ENCODE measurements around the gene GRIK3. TPM values are rescaled to one million over a fixed set of nuclear protein-coding genes. Genes with fewer than 3 reads are reported as not detected.

GRIK3 gene
- total RNA-seq, 1 donor from 2014 or later = not detected

GRCh38 chr1:36846357-36846756, 188.0 kb downstream of the GRIK3 start:
- H3K27me3 Mint-ChIP-seq (ENCODE audit: insufficient read depth) = peaks cover 7% of the 10 kb centered on the region

DNA sequence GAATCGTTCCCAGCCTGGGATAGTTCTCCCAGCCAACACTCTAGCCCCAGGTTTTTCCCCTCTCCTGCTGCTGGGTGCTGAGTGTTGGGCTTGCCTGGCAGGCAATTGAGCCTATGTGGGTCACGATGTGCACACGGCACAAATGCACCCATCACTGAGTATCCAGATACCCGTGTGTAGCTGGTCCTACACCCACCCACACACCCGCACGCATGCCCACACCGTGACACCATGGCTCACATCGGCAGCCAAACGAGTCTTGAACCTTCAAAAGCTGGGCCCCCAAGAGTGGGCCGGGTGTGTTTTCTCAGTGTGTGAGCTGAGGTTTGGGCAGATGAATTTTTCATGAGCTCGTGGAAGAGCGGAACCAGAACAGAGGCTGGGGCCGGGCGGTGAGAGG, 188.5 kb downstream of the GRIK3 start:
- no peak for DNase-seq (ENCODE audit: low spot score)
- H3K27me3 Mint-ChIP-seq (ENCODE audit: insufficient read depth) = peaks cover 7% of the 10 kb centered on the region
- H3K4me3 Mint-ChIP-seq = no peak overlapping the region
- no peaks in the 10 kb centered on the region for H3K9me3 Mint-ChIP-seq
- H3K36me3 Mint-ChIP-seq (ENCODE audit: low read depth) = no peaks in the 10 kb centered on the region
- intact Hi-C loops (cut with micrococcal nuclease) = no loop called here
- H3K27ac Mint-ChIP-seq = no peak overlapping the region
- no peaks in the 10 kb centered on the region for H3K4me1 Mint-ChIP-seq (ENCODE audit: low read depth)

More at GRCh38 chr1:36846357-36846756, 188.0 kb downstream of the GRIK3 start:
- Mint-ChIP-seq H3K27ac (no peak overlapping the region), H3K36me3 (ENCODE audit: low read depth) (no peaks in the 10 kb centered on the region), H3K9me3 (no peaks in the 10 kb centered on the region), H3K4me3 (no peak overlapping the region), H3K4me1 (ENCODE audit: low read depth) (no peaks in the 10 kb centered on the region)
- intact Hi-C loops (cut with micrococcal nuclease) = no loop called here
- DNase-seq (ENCODE audit: low spot score) = no peak

GRCh38 chr1:36844917-36845316, 189.4 kb downstream of the GRIK3 start:
- Mint-ChIP-seq H3K4me1 (ENCODE audit: low read depth) (no peaks in the 10 kb centered on the region), H3K9me3 (no peaks in the 10 kb centered on the region), H3K27ac (no peak overlapping the region), H3K36me3 (ENCODE audit: low read depth) (no peaks in the 10 kb centered on the region), H3K4me3 (no peak overlapping the region), H3K27me3 (ENCODE audit: insufficient read depth) (peaks cover 5% of the 10 kb centered on the region)
- DNase-seq (ENCODE audit: low spot score) = no peak
- intact Hi-C loops (cut with micrococcal nuclease) = no loop called here

GRCh38 chr1:36843906-36844610, 190.3 kb downstream of the GRIK3 start:
- no peaks in the 10 kb centered on the region for H3K9me3 Mint-ChIP-seq
- no peaks in the 10 kb centered on the region for H3K36me3 Mint-ChIP-seq (ENCODE audit: low read depth)
- H3K4me3 Mint-ChIP-seq = no peak overlapping the region
- no peaks in the 10 kb centered on the region for H3K4me1 Mint-ChIP-seq (ENCODE audit: low read depth)
- no peak for DNase-seq (ENCODE audit: low spot score)
- intact Hi-C loops (cut with micrococcal nuclease) = no loop called here
- H3K27ac Mint-ChIP-seq = no peak overlapping the region
- H3K27me3 Mint-ChIP-seq (ENCODE audit: insufficient read depth) = peaks cover 5% of the 10 kb centered on the region

DNA sequence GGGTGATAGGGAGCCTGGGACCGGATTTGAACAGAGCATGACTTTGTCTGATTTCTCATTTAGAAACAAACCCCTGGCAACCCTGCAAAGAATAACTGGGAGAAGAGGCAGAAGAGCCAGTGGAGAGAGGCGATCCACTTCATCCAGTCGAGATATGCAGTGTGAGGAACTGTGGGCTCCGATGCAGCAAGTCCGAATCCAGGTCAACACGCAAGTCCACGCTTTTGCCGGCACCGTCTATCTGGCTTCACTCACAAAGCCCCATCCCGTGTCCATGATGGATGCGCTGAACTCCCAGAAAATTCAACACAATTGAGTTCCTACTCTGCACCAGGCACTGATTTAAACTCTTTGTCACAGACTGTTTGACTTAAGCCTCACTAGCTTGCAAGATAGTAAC, 191.3 kb downstream of the GRIK3 start:
- intact Hi-C loops (cut with micrococcal nuclease) = no loop called here

GRCh38 chr1:36842448-36842847, 191.9 kb downstream of the GRIK3 start:
- Mint-ChIP-seq H3K27ac (no peak overlapping the region), H3K9me3 (no peaks in the 10 kb centered on the region), H3K36me3 (ENCODE audit: low read depth) (no peaks in the 10 kb centered on the region), H3K4me3 (no peak overlapping the region), H3K4me1 (ENCODE audit: low read depth) (no peaks in the 10 kb centered on the region), H3K27me3 (ENCODE audit: insufficient read depth) (peaks cover 6% of the 10 kb centered on the region)
- DNase-seq (ENCODE audit: low spot score) = no peak
- intact Hi-C loops (cut with micrococcal nuclease) = no loop called here

More for the DNA sequence above, 191.3 kb downstream of the GRIK3 start:
- Mint-ChIP-seq H3K4me1 (ENCODE audit: low read depth) (no peaks in the 10 kb centered on the region), H3K4me3 (no peak overlapping the region), H3K27ac (no peak overlapping the region), H3K27me3 (ENCODE audit: insufficient read depth) (peaks cover 6% of the 10 kb centered on the region), H3K36me3 (ENCODE audit: low read depth) (no peaks in the 10 kb centered on the region), H3K9me3 (no peaks in the 10 kb centered on the region)
- DNase-seq (ENCODE audit: low spot score) = no peak

DNA sequence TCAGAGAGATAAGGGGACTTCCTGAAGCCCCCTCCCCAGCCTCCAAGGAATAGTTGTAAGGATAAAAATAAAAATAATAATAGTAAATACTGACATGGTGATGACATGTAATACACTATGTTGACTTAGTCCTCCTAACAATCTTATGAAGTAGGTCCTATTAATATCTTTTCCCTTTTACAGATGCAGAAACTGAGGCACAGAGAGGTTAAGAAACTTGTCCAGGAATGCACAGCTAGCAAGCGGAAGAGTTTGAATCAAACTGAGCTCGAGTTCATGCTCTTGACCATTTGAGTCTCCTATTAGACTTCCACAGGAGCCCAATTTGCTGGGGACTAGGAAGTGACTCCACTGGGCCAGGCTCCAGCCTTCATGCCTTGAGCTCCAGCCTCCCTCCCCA, 194.8 kb downstream of the GRIK3 start:
- Mint-ChIP-seq H3K36me3 (ENCODE audit: low read depth) (no peaks in the 10 kb centered on the region), H3K4me3 (no peak overlapping the region), H3K9me3 (no peaks in the 10 kb centered on the region), H3K27me3 (ENCODE audit: insufficient read depth) (peaks cover 5% of the 10 kb centered on the region), H3K27ac (no peak overlapping the region), H3K4me1 (ENCODE audit: low read depth) (no peaks in the 10 kb centered on the region)
- DNase-seq (ENCODE audit: low spot score) = no peak
- intact Hi-C loops (cut with micrococcal nuclease) = no loop called here

- Mint-ChIP-seq H3K4me1 (ENCODE audit: low read depth) (no peaks in the 10 kb centered on the region), H3K9me3 (no peaks in the 10 kb centered on the region), H3K4me3 (no peak overlapping the region), H3K36me3 (ENCODE audit: low read depth) (no peaks in the 10 kb centered on the region), H3K27me3 (ENCODE audit: insufficient read depth) (peaks cover 5% of the 10 kb centered on the region), H3K27ac (no peak overlapping the region)
- no peak for DNase-seq (ENCODE audit: low spot score)
- intact Hi-C loops (cut with micrococcal nuclease) = no loop called here
Observed at GRCh38 chr1:36838888-36839287, 195.4 kb downstream of the GRIK3 start.

DNA sequence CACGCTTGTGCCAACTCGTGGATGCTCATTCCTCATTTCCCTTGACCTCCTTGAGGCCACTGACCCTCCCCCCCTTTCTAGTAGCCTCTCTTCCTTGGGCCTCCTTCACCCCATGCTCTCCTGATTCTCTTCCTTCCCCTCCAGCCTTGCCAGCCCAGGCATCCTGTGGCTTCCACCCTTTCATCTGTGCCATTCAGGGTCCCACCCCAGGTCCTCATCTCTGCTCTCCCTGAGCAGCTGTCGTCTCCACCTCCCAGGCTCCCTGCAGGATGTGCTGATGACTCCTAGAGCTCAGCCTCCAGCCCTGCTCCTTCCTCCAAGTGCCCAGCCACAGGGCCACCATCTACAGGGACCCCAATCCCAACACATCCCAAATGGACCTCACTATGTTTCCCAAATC, 197.4 kb downstream of the GRIK3 start:
- no peaks in the 10 kb centered on the region for H3K4me1 Mint-ChIP-seq (ENCODE audit: low read depth)
- H3K27ac Mint-ChIP-seq = no peak overlapping the region
- peaks cover 7% of the 10 kb centered on the region for H3K27me3 Mint-ChIP-seq (ENCODE audit: insufficient read depth)
- H3K4me3 Mint-ChIP-seq = no peak overlapping the region
- H3K36me3 Mint-ChIP-seq (ENCODE audit: low read depth) = no peaks in the 10 kb centered on the region
- intact Hi-C loops (cut with micrococcal nuclease) = no loop called here
- no peak for DNase-seq (ENCODE audit: low spot score)
- H3K9me3 Mint-ChIP-seq = no peaks in the 10 kb centered on the region

GRCh38 chr1:36836196-36836883, 198.0 kb downstream of the GRIK3 start:
- Mint-ChIP-seq H3K9me3 (no peaks in the 10 kb centered on the region), H3K27ac (no peak overlapping the region), H3K36me3 (ENCODE audit: low read depth) (no peaks in the 10 kb centered on the region), H3K4me3 (no peak overlapping the region), H3K27me3 (ENCODE audit: insufficient read depth) (peaks cover 10% of the 10 kb centered on the region), H3K4me1 (ENCODE audit: low read depth) (no peaks in the 10 kb centered on the region)
- no peak for DNase-seq (ENCODE audit: low spot score)
- intact Hi-C loops (cut with micrococcal nuclease) = no loop called here

DNA sequence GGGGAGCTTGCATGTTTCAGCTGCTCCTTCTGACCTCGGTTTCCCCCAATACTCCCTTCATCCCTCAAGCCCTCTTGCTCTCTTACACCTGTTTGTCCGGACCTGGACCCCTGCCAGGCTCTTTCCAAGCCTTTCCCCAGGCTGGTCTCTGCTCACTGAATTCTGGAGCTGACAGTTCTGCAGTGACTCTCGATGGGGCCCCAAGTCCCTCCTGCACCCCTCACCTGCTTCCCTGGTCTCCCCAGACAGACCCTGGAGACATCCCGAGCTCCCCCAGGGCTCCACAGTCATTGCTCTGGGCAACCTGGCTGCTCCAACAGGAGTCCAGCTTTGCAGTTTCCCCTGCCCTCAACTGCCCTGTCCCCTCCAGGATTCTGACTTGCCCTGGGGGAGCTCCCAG, 198.6 kb downstream of the GRIK3 start:
- H3K9me3 Mint-ChIP-seq = no peaks in the 10 kb centered on the region
- H3K27ac Mint-ChIP-seq = no peak overlapping the region
- H3K27me3 Mint-ChIP-seq (ENCODE audit: insufficient read depth) = peaks cover 10% of the 10 kb centered on the region
- DNase-seq (ENCODE audit: low spot score) = no peak
- H3K36me3 Mint-ChIP-seq (ENCODE audit: low read depth) = no peaks in the 10 kb centered on the region
- no peak overlapping the region for H3K4me3 Mint-ChIP-seq
- intact Hi-C loops (cut with micrococcal nuclease) = no loop called here
- H3K4me1 Mint-ChIP-seq (ENCODE audit: low read depth) = no peaks in the 10 kb centered on the region

GRCh38 chr1:36835017-36835695, 199.2 kb downstream of the GRIK3 start:
- DNase-seq (ENCODE audit: low spot score) = no peak
- Mint-ChIP-seq H3K9me3 (no peaks in the 10 kb centered on the region), H3K4me3 (no peak overlapping the region), H3K4me1 (ENCODE audit: low read depth) (no peaks in the 10 kb centered on the region), H3K27me3 (ENCODE audit: insufficient read depth) (peaks cover 10% of the 10 kb centered on the region), H3K27ac (no peak overlapping the region), H3K36me3 (ENCODE audit: low read depth) (no peaks in the 10 kb centered on the region)
- intact Hi-C loops (cut with micrococcal nuclease) = no loop called here

DNA sequence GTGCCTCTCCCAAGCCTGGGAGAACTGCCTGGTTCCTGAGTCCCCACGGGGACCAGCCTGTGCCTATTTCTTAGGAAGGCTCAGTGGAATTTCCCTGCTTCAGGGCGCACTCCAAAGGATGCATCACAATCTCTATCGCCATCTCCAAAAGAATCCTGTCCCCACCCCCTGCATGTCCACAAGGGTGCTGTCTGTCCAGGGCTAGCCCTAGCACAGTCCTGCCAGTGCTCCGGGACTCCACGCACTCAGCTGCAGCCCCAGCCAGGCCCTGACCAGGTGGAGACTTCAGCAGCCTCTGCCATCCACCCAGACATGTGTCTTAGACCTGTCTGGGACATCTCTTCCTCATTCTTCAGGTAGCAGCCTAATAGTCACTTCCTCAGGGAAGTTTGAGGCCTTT, 199.7 kb downstream of the GRIK3 start:
- no peak overlapping the region for H3K27ac Mint-ChIP-seq
- no peaks in the 10 kb centered on the region for H3K4me1 Mint-ChIP-seq (ENCODE audit: low read depth)
- intact Hi-C loops (cut with micrococcal nuclease) = no loop called here
- DNase-seq (ENCODE audit: low spot score) = no peak
- no peak overlapping the region for H3K4me3 Mint-ChIP-seq
- H3K27me3 Mint-ChIP-seq (ENCODE audit: insufficient read depth) = peaks cover 10% of the 10 kb centered on the region
- no peaks in the 10 kb centered on the region for H3K36me3 Mint-ChIP-seq (ENCODE audit: low read depth)
- no peaks in the 10 kb centered on the region for H3K9me3 Mint-ChIP-seq

Measured in activated T-helper 1 cell treated with anti-CD3 and anti-CD28 coated beads, Interleukin-12 subunit alpha, Interleukin-12 subunit beta, Interleukin-2, Interleukin-4 antibody, amounts not matched to agents 30 ng/mL and 10 ng/mL and 1 ng/mL, durations not matched to agents 14 hours and 24 hours and 36 hours (primary cell).